ENCODE measurements around the gene CD151.

The CD151 gene

GRCh38 chr11:815675-816432 lies 16.9 kb upstream of the CD151 start:
- DNase-seq = no peak

- DNase-seq = no peak
These were observed 16.3 kb upstream of the CD151 start for GRCh38 chr11:816433-816779.

- DNase-seq = no peak
These were observed 14.2 kb upstream of the CD151 start, which contains the start of gene PNPLA2 for GRCh38 chr11:818396-819128. Gene PNPLA2, plus strand, starts transcription at chr11:818914. Its CDS starts 805 bp downstream, at chr11:819719.

- peak; percentile 39 for DNase-seq
These were observed 13.4 kb upstream of the CD151 start for GRCh38 chr11:819129-819931.

- no peak for DNase-seq
These were observed 12.7 kb upstream of the CD151 start for GRCh38 chr11:819943-820649.

- no peak for DNase-seq
These were observed 11.9 kb upstream of the CD151 start for GRCh38 chr11:820655-821511.

- no peak for DNase-seq
These were observed 11.0 kb upstream of the CD151 start for GRCh38 chr11:821512-822371.

GRCh38 chr11:823441-824291 lies 9.1 kb upstream of the CD151 start:
- DNase-seq = no peak

GRCh38 chr11:824292-824880 lies 8.4 kb upstream of the CD151 start:
- no peak for DNase-seq

GRCh38 chr11:824942-825341 lies 7.8 kb upstream of the CD151 start:
- DNase-seq = no peak

- DNase-seq = no peak
These were observed 7.2 kb upstream of the CD151 start for GRCh38 chr11:825366-826226.

- no peak for DNase-seq
These were observed 6.5 kb upstream of the CD151 start for GRCh38 chr11:826227-826621.

- no peak for DNase-seq
These were observed 6.0 kb upstream of the CD151 start for GRCh38 chr11:826836-827145.

GRCh38 chr11:827146-827896 lies 5.4 kb upstream of the CD151 start:
- DNase-seq = no peak

GRCh38 chr11:827897-828192 lies 4.9 kb upstream of the CD151 start, which contains the start of gene CRACR2B:
Gene CRACR2B, plus strand, starts transcription at chr11:827919. Its CDS starts 689 bp downstream, at chr11:828608.
- no peak for DNase-seq

- no peak for DNase-seq
These were observed 4.1 kb upstream of the CD151 start for GRCh38 chr11:828506-829175.

GRCh38 chr11:829176-829846 lies 3.4 kb upstream of the CD151 start:
- no peak for DNase-seq

All from DMS 273 treated with DMSO at 0.1 percent for 48 hours (cell line).